ENCODE data around the gene LIME1.

LIME1 gene

GRCh38 chr20:63778034-63778752 is 41.7 kb downstream of the LIME1 start:
- TF ChIP-seq CTCF (IDR thresholded peaks at IDR 0.05; ENCODE audit: insufficient read depth, low read length, missing control alignments), result no peak
- POLR2A ChIA-PET, result no interaction called here
- DNase-seq (ENCODE audit: low read depth, low spot score), result no peak
- CTCF ChIA-PET, result interaction anchor here (1.0 to 4.3 kb wide), 6 partner anchors 8 to 201 kb away, joined by 3 to 16 read pairs (median 3); partner anchors contain the start of genes SAMD10 and TPD52L2
- H3K4me3 ChIP-seq (ENCODE audit: low read depth, low read length), result no peak overlapping the region

GRCh38 chr20:63778857-63779256 is 42.4 kb downstream of the LIME1 start:
- no peak for DNase-seq (ENCODE audit: low read depth, low spot score)
- ChIA-PET CTCF (interaction anchor here (1.1 to 1.5 kb wide), 4 partner anchors 7 to 201 kb away, joined by 3 to 5 read pairs (median 3); partner anchors contain the start of gene SAMD10), POLR2A (no interaction called here)
- TF ChIP-seq CTCF (IDR thresholded peaks at IDR 0.05; ENCODE audit: insufficient read depth, low read length, missing control alignments), result no peak
- no peak overlapping the region for H3K4me3 ChIP-seq (ENCODE audit: low read depth, low read length)

- ChIA-PET CTCF (interaction anchor here (1.9 kb wide), 1 partner anchor 9 kb away, joined by 7 read pairs; no protein-coding TSS in a partner anchor), POLR2A (no interaction called here)
- no peak for TF ChIP-seq CTCF (IDR thresholded peaks at IDR 0.05; ENCODE audit: insufficient read depth, low read length, missing control alignments)
- DNase-seq (ENCODE audit: low read depth, low spot score), result no peak
- H3K4me3 ChIP-seq (ENCODE audit: low read depth, low read length), result no peak overlapping the region
Measured at GRCh38 chr20:63781181-63781580, 44.7 kb downstream of the LIME1 start.

- CTCF ChIA-PET, result no interaction called here
- H3K4me3 ChIP-seq (ENCODE audit: low read depth, low read length), result no peak overlapping the region
- DNase-seq (ENCODE audit: low read depth, low spot score), result no peak
- no peak for TF ChIP-seq CTCF (IDR thresholded peaks at IDR 0.05; ENCODE audit: insufficient read depth, low read length, missing control alignments)
- POLR2A ChIA-PET, result no interaction called here
Measured at GRCh38 chr20:63782051-63782471, 45.6 kb downstream of the LIME1 start.

- H3K4me3 ChIP-seq (ENCODE audit: low read depth, low read length), result no peak overlapping the region
- DNase-seq (ENCODE audit: low read depth, low spot score), result no peak
- POLR2A ChIA-PET, result no interaction called here
- CTCF ChIA-PET, result no interaction called here
- TF ChIP-seq CTCF (IDR thresholded peaks at IDR 0.05; ENCODE audit: insufficient read depth, low read length, missing control alignments), result no peak
Measured at GRCh38 chr20:63782521-63782971, 46.1 kb downstream of the LIME1 start.

GRCh38 chr20:63783970-63784369 is 47.5 kb downstream of the LIME1 start:
- ChIA-PET CTCF (interaction anchor here (0.9 to 6.1 kb wide), 7 partner anchors 9 to 80 kb away, joined by 3 to 61 read pairs (median 17); partner anchors contain the start of gene TPD52L2), POLR2A (no interaction called here)
- TF ChIP-seq CTCF (IDR thresholded peaks at IDR 0.05; ENCODE audit: insufficient read depth, low read length, missing control alignments), result no peak
- no peak overlapping the region for H3K4me3 ChIP-seq (ENCODE audit: low read depth, low read length)
- DNase-seq (ENCODE audit: low read depth, low spot score), result no peak

Measured in AG04449 (cell line).